Gastroesophageal sphincter (tissue), 3 donors: ENCODE measurements around the gene SH3BP5.

Experiments used
- CTCF ChIP-seq, 4 experiments: fragments of 200-600 bp in 2 of 4; fragments of 450-650 bp in 2 of 4; sonication (generic) in 1 of 4; IDR thresholded peaks; one replicate each; pipeline ENCODE4 v1.5.1; 2017 to 2019; ENCODE audit warnings: antibody characterized with exemption in 4 of 4, mild to moderate bottlenecking in 2 of 4, moderate library complexity in 2 of 4
- POLR2A ChIP-seq, 2 donors: fragments of 450-650 bp; IDR thresholded peaks; one replicate each; pipeline ENCODE4 v1.6.1; 2017; ENCODE audit warnings: antibody characterized with exemption in 2 of 2, mild to moderate bottlenecking in 2 of 2, moderate library complexity in 1 of 2

- TF ChIP-seq CTCF (IDR thresholded peaks at IDR 0.05) (no peak), POLR2A (IDR thresholded peaks at IDR 0.05) (no peak)
Measured at GRCh38 chr3:15207836-15208504, 124.4 kb downstream of the SH3BP5 start.
